Suprapubic skin (tissue), 4 donors: ENCODE results near the gene SLC24A1.

Source experiments
- CTCF ChIP-seq, 2 donors: fragments of 200-600 bp in 1 of 2; fragments of 450-650 bp in 1 of 2; sonication (generic) in 1 of 2; IDR thresholded peaks; one replicate each; pipeline ENCODE4 v1.5.1; 2016 to 2019; ENCODE audit warnings: antibody characterized with exemption in 2 of 2, mild to moderate bottlenecking in 1 of 2, moderate library complexity in 1 of 2
- POLR2A ChIP-seq, 2 donors: fragments of 450-650 bp; IDR thresholded peaks; one replicate each; pipeline ENCODE4 v1.6.1; 2017; ENCODE audit warnings: antibody characterized with exemption in 2 of 2, mild to moderate bottlenecking in 2 of 2, moderate library complexity in 2 of 2
- POLR2AphosphoS5 ChIP-seq, 3 donors: sonication (generic); formaldehyde crosslinking; IDR thresholded peaks; one replicate each; pipeline ENCODE4 v1.6.1; 2017; ENCODE audit warnings: antibody characterized with exemption in 3 of 3

GRCh38 chr15:65579762-65580161 is 42.0 kb upstream of the SLC24A1 start:
- TF ChIP-seq POLR2A (IDR thresholded peaks at IDR 0.05) (no peak), POLR2AphosphoS5 (IDR thresholded peaks at IDR 0.05) (no peak), CTCF (IDR thresholded peaks at IDR 0.05) (no peak)
